GM19035 (cell line): ENCODE measurements around the gene ABHD17C.
"Not testable (repeated sequence)": the region's sequence is repeated elsewhere in the genome, so short reads cannot be mapped to it uniquely, and the experiment has no call there.

Experiments
- ATAC-seq: cut with Tn5 transposase; IDR thresholded peaks from one replicate; pipeline ENCODE4 v1.9.1; 2021; ENCODE audit not compliant: unreplicated experiment

The ABHD17C gene

DNA sequence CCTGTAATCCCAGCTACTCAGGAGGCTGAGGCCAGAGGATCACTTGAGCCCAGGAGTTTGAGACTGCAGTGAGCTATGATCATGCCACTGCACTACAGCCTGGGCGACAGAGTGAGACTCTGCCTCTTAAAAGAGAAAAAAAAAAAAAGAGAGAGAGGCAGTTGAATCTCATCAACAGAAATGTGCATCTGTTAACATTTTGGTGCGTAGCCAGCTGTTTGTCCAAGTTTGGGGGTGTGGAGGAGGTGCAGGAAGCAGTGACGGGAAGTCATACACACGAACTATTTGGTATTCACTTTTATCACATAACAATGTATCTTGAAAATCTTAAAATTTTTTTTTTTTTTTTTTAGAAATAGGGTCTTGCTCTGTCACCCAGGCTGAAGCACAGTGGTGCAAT is 65.8 kb downstream of the ABHD17C start:
- no peak for ATAC-seq

DNA sequence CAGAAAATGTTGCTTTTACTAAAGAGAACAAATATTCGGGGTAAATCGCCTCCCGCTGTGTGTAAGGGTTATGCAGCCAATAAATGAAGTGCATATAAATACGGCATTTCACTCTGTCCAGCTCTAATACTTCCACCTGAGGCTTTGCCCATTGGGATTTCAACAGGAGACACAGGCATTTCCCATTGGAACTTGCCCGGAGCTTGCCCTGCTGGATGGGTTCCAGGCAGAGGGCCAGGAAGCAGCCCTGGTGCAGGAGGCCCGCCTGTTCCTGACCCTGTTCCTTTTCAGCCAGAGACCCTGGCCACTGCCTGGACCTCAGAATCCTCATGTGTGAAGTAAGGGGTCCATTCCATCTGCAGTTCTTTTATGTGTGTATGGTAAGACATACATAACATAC is 66.6 kb downstream of the ABHD17C start:
- no peak for ATAC-seq

- not testable (repeated sequence) for ATAC-seq
Measured at GRCh38 chr15:80763235-80763634, 68.1 kb downstream of the ABHD17C start.

- ATAC-seq: no peak
Measured at GRCh38 chr15:80764535-80764934, 69.4 kb downstream of the ABHD17C start.

DNA sequence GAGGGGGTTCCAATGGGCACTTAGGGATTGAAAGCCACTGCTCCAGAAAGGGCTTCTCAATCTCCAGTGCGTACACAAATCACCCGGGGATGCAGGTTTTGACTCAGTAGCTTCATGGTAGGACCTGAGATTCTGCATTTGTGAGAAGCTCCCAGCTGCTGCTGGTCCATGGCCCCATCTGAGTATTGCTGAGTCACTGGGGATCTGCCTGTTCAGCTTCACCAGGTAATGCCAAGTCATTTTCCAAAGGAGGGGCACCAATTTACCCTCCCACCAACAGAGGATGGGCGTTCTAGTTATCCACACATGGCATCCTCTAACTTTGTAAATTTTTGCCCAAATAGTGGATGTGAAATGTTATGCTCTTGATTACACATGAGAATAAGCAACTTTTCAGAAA is 71.2 kb downstream of the ABHD17C start:
- ATAC-seq: no peak

DNA sequence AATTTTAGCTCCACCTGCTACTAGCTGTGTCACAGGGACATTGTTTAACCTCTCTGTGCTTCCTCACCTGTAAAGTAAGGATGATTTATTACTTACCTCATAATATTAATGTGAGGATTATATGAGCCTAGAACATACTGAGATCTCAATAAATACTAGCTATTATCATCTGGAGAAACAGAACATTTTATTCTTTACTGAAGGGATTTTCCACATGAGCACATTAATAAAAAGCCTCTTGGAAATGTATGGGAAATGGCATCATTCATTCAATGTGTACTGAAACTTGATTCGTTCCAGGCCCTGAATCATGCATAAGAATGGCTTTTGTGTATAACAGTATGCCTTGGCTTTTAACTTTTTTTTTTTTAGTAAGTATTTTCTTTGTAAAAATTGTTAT is 73.0 kb downstream of the ABHD17C start:
- ATAC-seq: no peak

DNA sequence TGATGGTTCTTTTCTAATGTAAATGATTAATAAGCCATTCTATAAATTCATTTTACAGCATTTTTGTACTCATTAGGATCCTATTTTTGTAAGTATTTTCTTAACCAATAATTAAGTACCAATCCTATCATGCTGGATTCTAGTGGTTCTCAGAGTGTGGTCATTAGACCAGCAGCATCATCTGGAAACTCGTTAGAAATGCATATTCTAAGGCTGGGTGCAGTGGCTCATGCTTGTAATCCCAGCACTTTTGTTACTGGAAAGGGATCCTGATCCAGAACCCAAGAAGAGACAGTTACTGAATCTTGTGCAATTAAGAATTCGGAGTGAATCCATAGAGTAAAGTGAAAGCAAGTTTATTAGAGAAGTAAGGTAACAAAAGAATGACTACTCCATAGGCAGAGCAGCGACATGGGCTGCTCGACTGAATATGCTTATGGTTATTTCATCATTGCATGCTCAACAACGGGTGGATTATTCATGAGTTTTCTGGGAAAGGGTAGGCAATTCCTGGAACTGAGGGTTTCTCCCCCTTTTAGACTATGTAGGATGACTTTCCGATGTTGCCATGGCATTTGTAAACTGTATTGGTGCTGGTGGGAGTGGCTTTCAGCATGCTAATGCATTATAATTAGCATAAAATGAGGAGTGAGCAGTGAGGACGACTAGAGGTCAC is 74.2 kb downstream of the ABHD17C start:
- no peak for ATAC-seq

GRCh38 chr15:80769829-80770705 is 75.0 kb downstream of the ABHD17C start:
- ATAC-seq: no peak

- ATAC-seq: no peak
Measured at GRCh38 chr15:80773122-80773551, 78.0 kb downstream of the ABHD17C start.

- ATAC-seq: no peak
Measured at GRCh38 chr15:80773792-80774352, 78.8 kb downstream of the ABHD17C start.

- no peak for ATAC-seq
Measured at GRCh38 chr15:80774486-80774885, 79.4 kb downstream of the ABHD17C start.

GRCh38 chr15:80775338-80775737 is 80.2 kb downstream of the ABHD17C start:
- no peak for ATAC-seq

DNA sequence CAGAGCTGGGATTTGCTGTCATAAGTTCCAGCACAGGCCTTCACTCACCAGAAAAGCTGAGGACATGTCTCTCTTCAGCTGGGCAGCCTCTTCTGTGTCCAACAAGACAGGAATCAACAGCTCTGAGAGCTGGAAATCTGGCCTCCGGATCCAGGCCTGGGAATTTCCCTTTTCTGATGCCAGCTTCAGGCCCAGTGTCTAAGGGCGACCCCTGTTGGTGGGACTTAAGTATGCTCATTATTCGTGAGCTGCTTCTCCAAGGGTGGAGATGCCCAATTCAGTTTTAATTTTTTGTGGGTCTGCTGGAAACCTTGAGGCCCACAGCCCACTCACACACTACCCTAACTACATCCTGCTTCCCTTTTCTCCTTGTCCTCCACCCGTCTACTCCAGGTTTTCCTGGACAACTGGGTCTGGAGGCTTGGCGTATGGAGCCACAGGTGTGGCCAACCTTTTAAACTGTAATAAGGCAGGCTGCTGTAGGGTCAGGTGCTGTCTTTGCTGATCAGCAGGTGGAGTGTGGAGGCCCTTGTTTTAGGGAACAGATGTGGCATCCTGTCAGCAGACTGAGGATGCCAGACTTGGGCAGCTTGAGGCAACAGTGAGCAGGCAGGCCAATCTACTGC is 81.4 kb downstream of the ABHD17C start:
- ATAC-seq: no peak

DNA sequence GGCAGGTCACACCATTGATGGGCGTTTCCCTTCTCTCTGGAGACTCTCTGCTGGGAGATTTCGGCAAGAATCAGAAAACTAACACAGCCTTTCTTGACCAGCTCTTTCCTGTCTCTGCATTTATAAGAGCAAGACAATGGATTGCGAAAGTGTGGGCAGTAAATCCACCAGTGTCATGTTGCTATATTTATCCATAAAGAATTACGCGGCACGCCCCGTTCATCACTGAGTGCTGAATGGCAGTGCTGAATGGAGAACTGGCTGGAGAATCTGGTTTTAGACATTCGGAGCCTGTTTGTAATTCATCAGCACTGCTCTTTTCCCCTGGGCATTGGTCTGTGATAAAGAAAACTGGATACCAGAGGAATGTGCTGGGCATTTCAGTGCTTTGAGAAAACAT is 82.0 kb downstream of the ABHD17C start:
- ATAC-seq: no peak

DNA sequence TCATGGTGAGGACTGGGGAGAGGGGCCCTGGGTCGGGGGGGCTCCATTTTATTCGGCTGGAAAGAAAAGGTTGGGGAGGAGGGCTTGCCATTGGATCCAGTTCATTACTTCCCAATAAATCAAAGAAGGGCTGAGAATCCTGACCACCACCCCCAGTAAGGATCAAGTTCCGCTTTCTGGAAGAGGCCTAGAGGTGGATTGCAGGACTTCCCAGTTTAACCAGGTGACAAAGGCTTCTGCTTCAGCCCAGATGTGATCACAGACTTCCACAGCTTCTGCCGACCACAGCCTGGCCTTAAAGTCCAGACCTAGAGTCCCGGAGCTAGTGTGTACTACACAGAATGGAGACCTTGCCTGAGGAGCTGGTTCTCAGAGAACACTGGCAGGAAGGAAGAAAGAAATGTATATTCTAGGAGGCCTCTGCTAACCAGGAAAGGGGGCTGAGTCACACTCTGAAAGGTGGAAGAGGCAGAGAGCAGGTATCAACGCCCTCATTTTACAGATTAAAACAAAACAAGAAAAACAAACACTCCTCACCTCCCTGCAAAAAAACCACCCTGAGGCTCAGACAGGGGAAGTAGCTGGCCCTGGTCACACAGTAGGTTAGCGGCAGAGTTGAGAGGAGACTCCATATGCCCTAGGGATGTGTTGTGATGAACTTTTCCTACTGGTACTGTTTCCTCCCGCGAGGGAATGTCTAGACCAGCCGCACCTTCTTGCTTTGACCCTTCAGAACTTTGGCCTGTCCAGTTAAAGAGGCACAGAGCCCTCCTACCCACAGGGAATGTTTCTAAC is 82.9 kb downstream of the ABHD17C start:
- ATAC-seq: no peak

- no peak for ATAC-seq
Measured at GRCh38 chr15:80778621-80778963, 83.5 kb downstream of the ABHD17C start.

GRCh38 chr15:80778964-80779657 is 84.0 kb downstream of the ABHD17C start, which contains the start of gene CEMIP:
Gene CEMIP (plus strand): TSS chr15:80779370. CDS start chr15:80873880, 94,510 bp downstream.
- ATAC-seq: no peak

GRCh38 chr15:80779658-80780415 is 84.7 kb downstream of the ABHD17C start:
- no peak for ATAC-seq

GRCh38 chr15:80780416-80781221 is 85.5 kb downstream of the ABHD17C start:
- ATAC-seq: no peak
